H1 (cell line): ENCODE measurements around the gene ARL11. TPM values are rescaled to one million over a fixed set of nuclear protein-coding genes. Genes with fewer than 3 reads are reported as not detected.

Experiments
- CTCF ChIA-PET: fragments of 300-600 bp; sonication (Branson Sonifier 250); formaldehyde crosslinking; loops from one replicate; lab custom pipeline; 2021; ENCODE audit not compliant: partially characterized antibody; lab: Charles Lee
- POLR2A ChIA-PET: fragments of 300-600 bp; sonication (Branson Sonifier 250); formaldehyde crosslinking; loops from one replicate; lab custom pipeline; 2021; ENCODE audit warnings: inconsistent platforms; ENCODE audit not compliant: partially characterized antibody; lab: Charles Lee
- DNase-seq, 2 experiments: peaks; one replicate each; pipeline versions ENCODE4 v3.0.0 to v3.0.0-alpha.2; 2010 to 2022; ENCODE audit warnings: low spot score in 2 of 2, low read depth in 1 of 2, mixed read lengths in 1 of 2
- FAIRE-seq: peaks from 2 replicates; lab custom pipeline; 2011; peaks lifted over from hg19 to GRCh38; lab: Jason Lieb, UNC
- H2AFZ ChIP-seq: 2 replicates; pipeline ENCODE4 v1.8.1; 2012; ENCODE audit warnings: low read length, inconsistent platforms
- H2AK5ac ChIP-seq: 2 replicates; pipeline ENCODE4 v1.6.1; 2013; ENCODE audit warnings: low read depth, low read length
- H2BK120ac ChIP-seq: replicated peaks from 2 replicates; pipeline ENCODE3; 2013; ENCODE audit warnings: low read depth, low read length, inconsistent platforms
- H2BK12ac ChIP-seq: 2 replicates; pipeline ENCODE4 v1.6.1; 2013; ENCODE audit warnings: low read depth, low read length
- H2BK15ac ChIP-seq: 2 replicates; pipeline ENCODE4 v1.6.1; 2013; ENCODE audit warnings: low read length
- H2BK20ac ChIP-seq: 2 replicates; pipeline ENCODE4 v1.6.1; 2013; ENCODE audit warnings: low read length
- H2BK5ac ChIP-seq: 2 replicates; pipeline ENCODE4 v1.6.1; 2013; ENCODE audit warnings: low read depth, low read length
- H3K14ac ChIP-seq: 2 replicates; pipeline ENCODE4 v1.6.1; 2013; ENCODE audit warnings: inconsistent platforms; ENCODE audit not compliant: insufficient read length
- H3K18ac ChIP-seq: 2 replicates; pipeline ENCODE4 v1.6.1; 2013; ENCODE audit warnings: low read length; ENCODE audit errors: extremely low read depth
- H3K23ac ChIP-seq: 2 replicates; pipeline ENCODE4 v1.6.1; 2013; ENCODE audit warnings: inconsistent platforms; ENCODE audit not compliant: insufficient read length
- H3K23me2 ChIP-seq: 2 replicates; pipeline ENCODE4 v1.6.1; 2013; ENCODE audit warnings: low read depth, low read length
- H3K27ac ChIP-seq: 2 replicates; pipeline ENCODE4 v1.6.1; 2011; ENCODE audit warnings: low read depth, low read length, inconsistent platforms
- H3K27me3 ChIP-seq, 4 experiments: replicated peaks in 1 of 4; 1 replicate in 1 of 4; 2 replicates in 3 of 4; pipeline versions ENCODE4 v1.6.1 to v1.8.1; 2011 to 2013; ENCODE audit warnings: low read length in 3 of 4, mild to moderate bottlenecking in 3 of 4, inconsistent platforms in 2 of 4, mixed read lengths in 2 of 4, moderate library complexity in 1 of 4; ENCODE audit not compliant: control insufficient read depth in 3 of 4, insufficient read depth in 3 of 4; ENCODE audit errors: extremely low read depth in 1 of 4
- H3K36me3 ChIP-seq, 4 experiments: 2 replicates each; pipeline versions ENCODE4 v1.6.1 to v1.8.1; 2011 to 2013; ENCODE audit warnings: mild to moderate bottlenecking in 4 of 4, low read length in 3 of 4, moderate library complexity in 2 of 4, control low read depth in 1 of 4, inconsistent platforms in 1 of 4; ENCODE audit not compliant: insufficient read depth in 4 of 4, control insufficient read depth in 2 of 4
- H3K4ac ChIP-seq: replicated peaks from 2 replicates; pipeline ENCODE3; 2013; ENCODE audit warnings: low read length, low read depth, mixed read lengths, inconsistent platforms; ENCODE audit not compliant: insufficient read length
- H3K4me1 ChIP-seq, 4 experiments: replicated peaks in 1 of 4; 1 replicate in 1 of 4; 2 replicates in 3 of 4; pipeline versions ENCODE4 v1.6.1 to v1.8.1; 2011 to 2013; ENCODE audit warnings: low read length in 3 of 4, inconsistent platforms in 2 of 4, mixed read lengths in 1 of 4; ENCODE audit not compliant: insufficient read depth in 4 of 4, control insufficient read depth in 3 of 4
- H3K4me2 ChIP-seq, 2 experiments: 2 replicates each; pipeline versions ENCODE4 v1.6.1 to v1.8.1; 2011 to 2013; ENCODE audit warnings: low read depth in 2 of 2, low read length in 2 of 2, control low read depth in 1 of 2, inconsistent platforms in 1 of 2, mild to moderate bottlenecking in 1 of 2; ENCODE audit not compliant: insufficient read depth in 1 of 2
- H3K4me3 ChIP-seq, 4 experiments: fragments of 200-600, 300-600 bp in 1 of 4; sonication (generic), shearing (Covaris generic), sonication (Bioruptor Twin) in 1 of 4; 2 replicates each; pipeline versions ENCODE4 v1.5.1 to v1.8.1; 2011 to 2016; ENCODE audit warnings: low read length in 4 of 4, low read depth in 3 of 4, control low read depth in 2 of 4, inconsistent platforms in 2 of 4, mild to moderate bottlenecking in 2 of 4, mixed read lengths in 1 of 4, moderate library complexity in 1 of 4; ENCODE audit not compliant: insufficient read depth in 2 of 4; ENCODE audit errors: extremely low read depth in 1 of 4
- H3K56ac ChIP-seq: replicated peaks from 2 replicates; pipeline ENCODE3; 2013; ENCODE audit warnings: low read depth, mild to moderate bottlenecking, mixed read lengths, low read length, inconsistent platforms; ENCODE audit not compliant: insufficient read length
- H3K79me1 ChIP-seq: 2 replicates; pipeline ENCODE4 v1.6.1; 2013; ENCODE audit warnings: low read depth, low read length, control low read depth
- H3K79me2 ChIP-seq, 2 experiments: 2 replicates each; pipeline versions ENCODE4 v1.6.1 to v1.8.1; 2012 to 2013; ENCODE audit warnings: low read length in 2 of 2, mild to moderate bottlenecking in 2 of 2, inconsistent platforms in 1 of 2; ENCODE audit not compliant: insufficient read depth in 2 of 2, control insufficient read depth in 1 of 2
- H3K9ac ChIP-seq, 4 experiments: replicated peaks in 1 of 4; 1 replicate in 1 of 4; 2 replicates in 3 of 4; pipeline versions ENCODE4 v1.6.1 to v1.8.1; 2011 to 2013; ENCODE audit warnings: low read depth in 3 of 4, low read length in 3 of 4, control low read depth in 2 of 4, mild to moderate bottlenecking in 2 of 4, moderate library complexity in 2 of 4, inconsistent platforms in 1 of 4; ENCODE audit errors: extremely low read depth in 1 of 4
- H3K9me3 ChIP-seq, 2 experiments: 2 replicates each; pipeline versions ENCODE4 v1.6.1 to v1.8.1; 2012 to 2013; ENCODE audit warnings: mild to moderate bottlenecking in 2 of 2, moderate library complexity in 2 of 2, control low read depth in 1 of 2, inconsistent platforms in 1 of 2, low read depth in 1 of 2, low read length in 1 of 2, mixed read lengths in 1 of 2; ENCODE audit not compliant: insufficient read depth in 2 of 2
- H4K20me1 ChIP-seq, 2 experiments: replicated peaks in 1 of 2; 2 replicates each; pipeline versions ENCODE3 to v1.8.1; 2011 to 2013; ENCODE audit warnings: inconsistent platforms in 2 of 2, low read length in 2 of 2, mild to moderate bottlenecking in 1 of 2; ENCODE audit not compliant: insufficient read depth in 2 of 2, control insufficient read depth in 1 of 2
- H4K5ac ChIP-seq: 2 replicates; pipeline ENCODE4 v1.6.1; 2013; ENCODE audit warnings: low read length, low read depth, mixed read lengths, inconsistent platforms; ENCODE audit not compliant: insufficient read length
- H4K8ac ChIP-seq: 2 replicates; pipeline ENCODE4 v1.8.0; 2013; ENCODE audit warnings: mild to moderate bottlenecking, moderate library complexity, low read length, inconsistent platforms; ENCODE audit not compliant: insufficient read depth; ENCODE audit errors: extremely low read depth
- H4K91ac ChIP-seq: replicated peaks from 2 replicates; pipeline ENCODE3; 2013; ENCODE audit warnings: low read length, mixed read lengths, inconsistent platforms; ENCODE audit not compliant: insufficient read length
- E2F6 ChIP-seq: IDR thresholded peaks from 2 replicates; pipeline ENCODE4 v1.6.1; 2012; ENCODE audit warnings: inconsistent platforms
- FOSL1 ChIP-seq: IDR thresholded peaks from 2 replicates; pipeline ENCODE4 v1.6.1; 2011; ENCODE audit warnings: mild to moderate bottlenecking, low read depth, low read length, moderate library complexity; ENCODE audit not compliant: insufficient read depth
- GTF2F1 ChIP-seq: IDR thresholded peaks from 2 replicates; pipeline ENCODE4 v1.6.1; 2012; ENCODE audit warnings: low read depth, low read length, improper control_type of control experiment, borderline replicate concordance
- HDAC2 ChIP-seq, 2 experiments: fragments of 300-600 bp in 1 of 2; sonication (generic) in 1 of 2; IDR thresholded peaks; 2 replicates each; pipeline ENCODE4 v1.6.1; 2011 to 2012; ENCODE audit warnings: low read depth in 2 of 2, low read length in 2 of 2, mild to moderate bottlenecking in 2 of 2, moderate library complexity in 2 of 2, borderline replicate concordance in 1 of 2, inconsistent platforms in 1 of 2
- KDM1A ChIP-seq: fragments of 200-600, 300-600 bp; sonication (generic); IDR thresholded peaks from 2 replicates; pipeline ENCODE4 v1.7.1; 2016; ENCODE audit warnings: mild to moderate bottlenecking, low read length, borderline replicate concordance
- KDM5A ChIP-seq: fragments of 200-600 bp; IDR thresholded peaks from 2 replicates; pipeline ENCODE4 v1.7.1; 2012; ENCODE audit warnings: mild to moderate bottlenecking, low read length, inconsistent platforms, mixed read lengths
- POLR2A ChIP-seq, 2 experiments: IDR thresholded peaks; 1 replicate in 1 of 2; 2 replicates in 1 of 2; pipeline ENCODE4 v1.6.1; 2011; ENCODE audit warnings: low read depth in 2 of 2, low read length in 2 of 2, mild to moderate bottlenecking in 2 of 2; ENCODE audit errors: control extremely low read depth in 1 of 2
- SUZ12 ChIP-seq: fragments of 200-600 bp; sonication (generic); IDR thresholded peaks from 2 replicates; pipeline ENCODE4 v1.6.1; 2012; ENCODE audit warnings: mild to moderate bottlenecking, inconsistent platforms, low read length, moderate library complexity, mixed read lengths
- WGBS, 2 experiments: shearing (Covaris generic) in 1 of 2; methylation state at CpG; one replicate each; pipeline versions ENCODE4 v1.1.6 to v1.1.7; 2013 to 2015; ENCODE audit warnings: low lambda C conversion rate in 2 of 2, mixed read lengths in 2 of 2, inconsistent platforms in 1 of 2, low coverage in 1 of 2, missing lambda C conversion rate in 1 of 2; ENCODE audit not compliant: insufficient replicate concordance in 2 of 2, insufficient coverage in 1 of 2, insufficient read length in 1 of 2; ENCODE audit errors: extremely low coverage in 1 of 2, missing lambda C conversion rate in 1 of 2; 5-methylcytosine and 5-hydroxymethylcytosine counted together
- polyA plus RNA-seq, 7 experiments: library from polyadenylated mRNA; depleted of rRNA in 3 of 7; stranded (reverse) in 5 of 7; unstranded in 2 of 7; fragments of >200 nt in 5 of 7; fragments of 200-250 nt in 2 of 7; gene quantifications; 1 replicate in 5 of 7; 2 replicates in 1 of 7; 4 replicates in 1 of 7; pipeline versions ENCODE4 v1.2.1 to v1.2.3, GENCODE V29; 2011 to 2013; ENCODE audit warnings: missing spikeins in 2 of 7, mixed read lengths in 2 of 7
- total RNA-seq: library from RNA; stranded (reverse); fragmentation: NEBNext Ultra II Directional; extraction: Animal tissue kit (Norgen Biotek cat#: 25700); gene quantifications from 2 replicates; pipeline ENCODE4 v1.2.1, GENCODE V29; 2021
- TF ChIP-seq, protein P1 (sequence below): IDR thresholded peaks from 2 replicates; pipeline ENCODE4 v1.6.1; 2012; ENCODE audit warnings: inconsistent platforms

The ARL11 gene
- total and polyA plus RNA-seq, 2 of the 8 experiments (the other 6 are each of a cell fraction or from before 2014, with no cell fraction given): 0.45 to 0.52 TPM

- no peak within 1 kb of the TSS for H2BK120ac ChIP-seq
- no peak within 1 kb of the TSS for H3K23ac ChIP-seq
- no peaks in the 10 kb centered on the region for H3K27me3 ChIP-seq
- H3K56ac ChIP-seq: peak within 1 kb of the TSS; percentile 42
- peaks cover 0 to 7% of the 10 kb centered on the region in 2 experiments for H4K20me1 ChIP-seq
- H4K8ac ChIP-seq: peak within 1 kb of the TSS; percentile 98
- H3K4me2 ChIP-seq: peak within 1 kb of the TSS; percentile 71 to 95
- FAIRE-seq (no peak), DNase-seq (peak in 1 of 2 experiments; percentile 82)
- peaks cover 6% of the 10 kb centered on the region; the same call in 1 of the 2 replicates for H3K79me1 ChIP-seq
- peak within 1 kb of the TSS; percentile 89 for H2BK5ac ChIP-seq
- H2AK5ac ChIP-seq: no peak within 1 kb of the TSS
- peaks cover 0 to 15% of the 10 kb centered on the region in 2 experiments; a peak in 2 of 4 replicates for H3K79me2 ChIP-seq
- peaks cover 0 to 1% (median 0%) of the 10 kb centered on the region in 4 experiments; a peak in 2 of 8 replicates for H3K36me3 ChIP-seq
- peak within 1 kb of the TSS; percentile 65 for H4K5ac ChIP-seq
- no peak within 1 kb of the TSS for H2BK15ac ChIP-seq
- no peak within 1 kb of the TSS for H2BK20ac ChIP-seq
- WGBS, 2 experiments: 1% methylated on average over 23 of the region's 87 CpGs; no CpG with 5 or more reads in 1 of the 2 experiments
- peaks cover 11% of the 10 kb centered on the region for H3K23me2 ChIP-seq
- ChIA-PET CTCF (interaction anchor here (1.2 to 2.2 kb wide), 2 partner anchors 18 to 44 kb away, joined by 3 to 6 read pairs; no protein-coding TSS in a partner anchor), POLR2A (interaction anchor here (0.6 to 2.1 kb wide), 8 partner anchors 12 to 142 kb away, joined by 3 to 9 read pairs (median 4); partner anchors contain the start of gene PHF11)
- peak within 1 kb of the TSS; percentile 78 for H3K18ac ChIP-seq
- no peak within 1 kb of the TSS for H3K4ac ChIP-seq
- H3K4me1 ChIP-seq: no peaks in the 10 kb centered on the region; a peak in 2 of 7 replicates
- peak within 1 kb of the TSS; percentile 77 for H3K27ac ChIP-seq
- H2AFZ ChIP-seq: peak within 1 kb of the TSS; percentile 92
- peak within 1 kb of the TSS; percentile 17 for H4K91ac ChIP-seq
- peak within 1 kb of the TSS; percentile 80 to 92 (median 89) for H3K9ac ChIP-seq
- H3K14ac ChIP-seq: no peak within 1 kb of the TSS
- H2BK12ac ChIP-seq: no peak within 1 kb of the TSS
- H3K9me3 ChIP-seq: no peaks in the 10 kb centered on the region
- H3K4me3 ChIP-seq: peak within 1 kb of the TSS; percentile 42 to 92 (median 74)
- no peak for TF ChIP-seq KDM5A
- TF ChIP-seq SUZ12: no peak
- TF ChIP-seq HDAC2 (IDR thresholded peaks at IDR 0.05; ENCODE audit: borderline replicate concordance in 1 of 2, low read depth in 2 of 2, low read length in 2 of 2): no peak; a peak in 1 of 4 replicates
- TF ChIP-seq, protein P1, sequence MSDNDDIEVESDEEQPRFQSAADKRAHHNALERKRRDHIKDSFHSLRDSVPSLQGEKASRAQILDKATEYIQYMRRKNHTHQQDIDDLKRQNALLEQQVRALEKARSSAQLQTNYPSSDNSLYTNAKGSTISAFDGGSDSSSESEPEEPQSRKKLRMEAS: peak; percentile 44; the same call in 1 of the 2 replicates
- TF ChIP-seq KDM1A: no peak
- TF ChIP-seq E2F6: peak; percentile 50; the same call in 1 of the 2 replicates
- TF ChIP-seq GTF2F1: no peak
- 0 out of 2 replicates have a peak, but pooled peaks have one; percentile 22 for TF ChIP-seq FOSL1
- peak in 1 of 2 experiments; percentile 62; a peak in 1 of 3 replicates for TF ChIP-seq POLR2A (IDR thresholded peaks at IDR 0.05; ENCODE audit: control extremely low read depth in 1 of 2, low read depth in 2 of 2, low read length in 2 of 2)
Measured at GRCh38 chr13:49585220-49586157, 42.8 kb upstream of the ARL11 start, which contains the start of gene RCBTB1. Gene RCBTB1 (minus strand): TSS chr13:49585558. CDS start chr13:49567279, 18,279 bp downstream.
